Stimulated activated naive CD4-positive, alpha-beta T cell treated with Interleukin-2 at 50 U/mL for 16 hours (primary cell): ENCODE measurements around the gene PLPP4.

Experiments
- DNase-seq: peaks from one replicate; lab custom pipeline; 2025; lab: John Stamatoyannopoulos, UW

Gene PLPP4

DNA sequence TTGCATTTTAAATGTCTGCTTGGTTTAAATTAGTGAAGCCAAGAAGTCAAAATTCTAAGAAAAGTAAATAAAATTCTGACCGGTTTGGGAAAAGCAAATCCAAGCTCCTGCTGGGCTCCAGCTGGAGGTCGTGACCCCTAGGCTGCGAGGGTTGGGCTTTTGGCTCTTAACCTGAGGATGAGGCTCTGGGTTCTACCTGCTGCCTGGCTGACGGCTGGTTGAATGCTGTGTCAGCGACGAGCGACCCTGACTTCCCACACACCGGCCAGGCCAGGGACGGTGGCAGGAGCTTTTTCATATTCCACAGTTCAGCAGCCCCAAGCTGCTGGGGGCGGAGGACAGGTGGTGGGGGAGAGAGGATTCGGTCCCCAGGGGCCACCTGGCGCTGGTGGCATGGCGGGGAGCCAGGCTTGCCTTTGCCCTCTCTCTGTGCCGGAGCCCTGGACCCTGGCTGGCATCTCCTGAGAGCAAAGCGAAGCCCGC lies 843 bp upstream of the PLPP4 start:
- no peak for DNase-seq

GRCh38 chr10:120457431-120458172 lies 575 bp downstream of the PLPP4 start:
- no peak for DNase-seq

- no peak for DNase-seq
Observed at GRCh38 chr10:120458432-120458831, 1.4 kb downstream of the PLPP4 start.

DNA sequence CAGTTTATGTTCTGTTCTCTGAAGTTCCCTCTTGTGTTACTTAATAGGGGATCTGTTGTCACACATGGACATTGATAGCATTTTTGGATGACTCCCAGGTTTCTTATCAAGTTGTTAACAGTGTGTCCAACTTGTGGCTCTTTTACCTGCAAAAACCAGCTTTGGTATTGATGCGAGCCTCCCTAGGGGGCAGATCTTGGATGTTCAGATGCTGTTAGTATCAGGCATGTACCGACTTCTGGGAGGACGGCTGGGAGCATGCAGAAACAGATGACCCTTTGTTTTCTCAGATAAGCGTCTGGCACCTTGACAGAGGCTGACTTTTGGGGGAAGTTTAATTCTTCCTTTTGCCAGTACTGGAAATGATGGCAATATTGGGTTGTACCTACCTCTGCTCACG lies 2.2 kb downstream of the PLPP4 start:
- no peak for DNase-seq

DNA sequence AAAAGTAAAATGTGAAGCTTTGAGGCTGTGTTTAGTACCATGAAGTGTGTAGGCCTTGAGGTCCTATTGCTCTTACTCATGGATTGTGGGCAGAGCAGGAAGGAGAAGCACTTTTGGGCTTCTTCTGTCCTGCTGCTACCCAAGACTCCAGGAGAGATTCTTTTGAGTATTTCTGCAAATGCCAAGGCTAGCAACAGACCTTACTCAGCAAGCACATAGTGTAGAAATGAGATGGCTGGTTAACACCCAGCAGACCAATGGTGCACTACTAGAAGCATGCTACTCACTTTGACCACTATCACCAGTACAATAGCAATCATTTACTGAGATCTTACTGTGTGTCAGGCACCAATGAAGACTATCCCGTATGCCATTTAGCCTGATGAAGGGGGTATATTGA lies 3.2 kb downstream of the PLPP4 start:
- DNase-seq: no peak

GRCh38 chr10:120460776-120461175 lies 3.7 kb downstream of the PLPP4 start:
- no peak for DNase-seq

DNA sequence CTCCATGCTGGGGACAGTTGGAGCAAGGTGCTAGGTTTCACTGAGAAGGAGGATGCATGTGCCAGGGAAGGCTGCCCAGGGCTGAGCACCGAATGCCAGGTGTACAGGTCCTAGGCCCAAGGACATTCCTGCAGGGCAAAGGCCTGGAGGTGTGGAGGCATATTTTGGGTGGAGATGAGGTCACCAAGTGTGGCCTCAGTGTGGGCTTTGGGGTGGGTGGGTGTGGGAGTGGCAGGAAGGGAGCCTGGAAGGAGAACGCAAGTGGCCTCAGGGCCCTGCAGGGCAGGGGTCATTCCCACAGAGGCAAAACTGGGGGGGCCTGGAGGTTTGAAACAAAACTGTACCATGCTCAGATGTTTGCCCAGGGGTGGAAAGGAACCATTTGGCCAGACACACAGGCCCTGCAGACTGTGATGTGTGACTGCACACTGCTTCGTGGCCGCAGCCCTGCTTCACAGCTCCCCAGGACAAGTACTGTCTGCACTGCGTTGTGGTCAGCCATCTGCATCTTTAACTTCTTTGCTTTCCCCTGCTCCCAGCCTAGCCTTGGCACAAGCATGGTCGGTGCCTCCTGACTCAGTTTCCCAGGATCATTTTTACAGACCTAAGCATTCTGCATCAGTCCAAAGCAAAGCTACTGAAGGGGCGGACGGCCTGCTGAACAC lies 5.1 kb downstream of the PLPP4 start:
- no peak for DNase-seq

DNA sequence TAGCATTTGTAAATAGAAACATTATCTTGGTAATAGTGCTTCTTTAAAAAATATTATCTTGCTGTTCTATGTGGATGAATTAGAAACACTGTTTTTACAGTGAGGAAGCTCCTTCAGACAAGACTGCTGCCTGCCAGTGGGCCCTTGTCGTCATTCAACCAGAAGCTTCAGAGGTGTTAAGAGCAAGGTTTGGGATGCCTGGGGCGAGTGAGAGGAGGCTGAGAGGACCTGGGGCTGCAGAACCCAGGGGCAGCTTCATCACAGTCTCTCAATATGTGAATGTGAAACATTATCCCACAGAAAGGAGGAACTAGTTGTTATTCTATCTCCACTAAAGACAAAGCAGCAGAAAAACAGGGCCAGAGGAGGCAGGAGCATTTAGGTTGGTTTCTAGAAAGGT lies 8.1 kb downstream of the PLPP4 start:
- DNase-seq: no peak

DNA sequence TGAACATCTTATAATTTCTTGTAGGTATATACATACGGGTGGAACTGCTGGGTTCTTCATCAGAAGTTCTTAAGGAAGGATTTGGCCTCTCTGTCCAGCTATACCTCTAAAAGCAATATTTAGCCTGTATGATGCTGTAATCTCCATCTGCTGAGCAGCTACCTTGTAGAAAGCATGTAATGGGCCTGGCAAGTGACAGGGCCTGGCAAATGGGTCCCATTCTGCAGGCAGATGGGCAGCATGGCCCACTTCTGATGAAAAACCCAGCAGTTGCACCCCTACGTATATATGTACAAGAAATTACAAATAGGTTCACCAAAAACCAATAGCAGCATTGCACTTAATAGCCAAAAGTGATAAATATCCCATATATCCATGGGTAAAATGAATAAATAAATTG lies 9.0 kb downstream of the PLPP4 start:
- DNase-seq: no peak

DNA sequence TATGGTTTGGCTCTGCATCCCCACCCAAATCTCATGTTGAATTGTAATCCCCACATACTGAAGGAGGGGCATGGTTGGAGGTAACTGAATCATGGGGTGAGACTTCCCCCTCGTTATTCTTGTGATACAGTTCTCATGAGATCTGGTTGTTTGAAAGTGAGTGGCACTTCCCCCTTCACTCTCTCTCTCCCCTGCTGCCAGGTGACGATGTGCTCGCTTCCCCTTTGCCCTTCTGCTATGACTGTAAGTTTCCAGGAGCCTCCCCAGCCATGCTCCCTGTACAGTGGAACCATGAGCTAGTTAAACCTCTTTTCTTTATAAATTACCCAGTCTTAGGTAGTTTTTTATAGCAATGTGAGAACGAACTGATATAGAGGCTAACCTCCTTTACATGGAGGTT lies 16.6 kb downstream of the PLPP4 start:
- DNase-seq: no peak

GRCh38 chr10:120474956-120475355 lies 17.9 kb downstream of the PLPP4 start:
- DNase-seq: no peak

DNA sequence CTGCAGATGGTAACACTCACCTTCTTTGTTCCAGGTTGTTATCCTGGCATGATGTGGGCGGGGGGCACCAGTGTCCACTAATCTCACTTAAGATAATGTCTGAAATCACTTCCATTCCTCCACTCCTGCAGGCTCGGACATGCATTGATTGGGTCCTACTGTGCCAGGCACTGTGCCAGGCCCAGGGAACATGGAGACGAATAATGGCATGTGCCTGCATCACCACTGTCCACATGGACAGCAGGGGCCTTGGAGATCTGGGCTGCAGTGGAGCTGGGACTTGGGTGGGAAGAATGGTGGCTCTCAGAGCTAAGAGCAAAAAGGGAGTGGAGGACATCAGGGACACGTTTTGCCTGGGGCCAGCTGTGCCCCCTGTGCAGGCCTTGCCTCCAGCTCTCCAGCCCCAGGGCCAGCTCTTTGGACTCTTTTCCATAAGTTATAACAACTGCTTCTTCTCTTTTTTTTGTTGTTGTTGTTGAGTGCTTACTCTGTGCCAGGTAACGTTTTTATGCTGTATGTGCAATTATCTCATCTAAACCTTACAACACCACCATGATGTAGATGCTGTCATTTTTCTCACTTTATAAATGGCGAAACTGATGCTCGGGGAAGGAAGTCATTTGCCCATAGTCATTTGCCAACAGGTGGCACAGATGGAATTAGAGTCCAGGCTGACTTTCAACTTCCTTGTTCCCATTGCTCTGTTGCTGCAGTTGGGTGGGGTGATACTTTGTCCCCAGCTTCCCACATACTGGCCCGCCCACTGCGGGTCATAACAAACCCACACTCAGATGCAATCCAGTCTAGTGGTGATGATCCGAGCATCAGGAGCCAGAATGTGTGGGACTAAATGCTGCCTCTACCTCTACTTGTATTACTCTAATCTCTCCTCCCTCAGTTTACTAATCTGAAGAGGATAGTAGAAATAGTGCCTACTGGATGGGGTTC lies 19.1 kb downstream of the PLPP4 start:
- DNase-seq: no peak

DNA sequence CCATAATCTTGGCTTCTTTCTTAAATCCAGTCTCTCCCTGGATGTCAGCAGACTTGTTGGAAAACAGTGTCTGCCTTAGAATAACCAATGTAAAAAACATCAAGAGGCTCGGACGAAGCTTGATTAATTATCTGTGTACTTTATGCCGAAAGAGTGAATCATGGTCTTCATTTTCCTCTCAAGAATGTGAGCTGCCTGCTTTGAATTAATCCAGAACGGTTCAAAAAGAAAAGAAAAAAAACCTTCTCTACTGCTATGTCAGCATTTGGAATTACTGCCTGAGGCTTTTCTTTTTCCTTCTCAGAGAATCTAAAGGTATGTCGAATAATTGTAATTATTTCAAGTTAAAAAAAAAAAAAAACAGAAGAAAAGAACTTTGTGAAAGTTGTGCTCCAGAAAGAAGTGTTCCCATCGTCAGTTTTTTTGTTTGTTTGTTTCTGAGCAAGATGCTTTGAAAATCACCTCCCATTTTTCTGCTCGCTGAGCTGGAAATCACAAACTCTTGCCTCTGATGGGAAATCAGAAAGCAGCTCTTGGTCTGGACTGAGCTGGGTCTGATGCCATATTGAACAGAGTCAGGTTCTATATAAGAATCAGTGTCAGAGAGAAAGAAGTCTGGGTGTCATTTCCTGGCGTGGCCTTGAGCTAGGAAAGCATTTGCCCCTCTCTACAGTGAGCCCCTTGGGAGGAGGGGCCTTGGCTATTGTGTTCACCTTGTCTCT lies 20.2 kb downstream of the PLPP4 start:
- no peak for DNase-seq

DNA sequence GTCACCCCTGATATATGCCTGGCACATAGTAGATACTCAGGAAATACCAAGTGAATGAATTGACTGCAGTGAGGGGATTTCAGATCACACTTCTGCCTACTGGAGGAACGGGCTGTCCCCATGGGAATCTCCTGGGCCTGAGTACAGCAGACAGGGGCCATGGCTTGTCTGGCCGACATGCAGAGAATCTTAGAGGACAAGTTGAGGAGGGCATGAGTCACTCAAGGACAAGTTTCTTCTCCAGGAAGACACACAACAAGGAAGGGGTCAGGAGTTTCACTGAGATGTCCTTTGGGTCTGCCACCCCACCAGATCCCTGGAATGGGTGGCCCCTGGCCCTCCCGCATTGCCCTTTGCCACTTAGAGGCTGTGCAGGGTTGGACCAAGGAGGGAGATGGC lies 20.7 kb downstream of the PLPP4 start:
- DNase-seq: no peak

- no peak for DNase-seq
Observed at GRCh38 chr10:120478386-120478785, 21.4 kb downstream of the PLPP4 start.

DNA sequence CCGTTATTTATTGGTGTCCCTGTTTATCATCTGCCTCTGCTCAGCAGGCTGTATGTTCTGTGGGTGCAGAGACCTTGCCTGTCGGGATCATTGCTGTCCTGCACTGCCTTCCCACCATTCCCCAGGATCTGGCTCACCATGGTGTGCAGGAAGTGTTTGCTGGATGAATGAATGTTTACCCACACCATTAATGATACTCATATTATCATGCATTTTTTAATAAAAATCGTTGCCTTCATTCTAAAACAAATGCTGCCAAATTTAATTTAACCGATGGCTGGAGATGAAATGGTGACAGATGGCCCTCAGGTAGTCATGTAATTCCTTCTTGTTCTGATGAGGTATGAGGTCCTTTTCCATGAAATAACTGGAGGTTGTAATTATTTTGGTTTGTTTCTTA lies 22.5 kb downstream of the PLPP4 start:
- DNase-seq: no peak

DNA sequence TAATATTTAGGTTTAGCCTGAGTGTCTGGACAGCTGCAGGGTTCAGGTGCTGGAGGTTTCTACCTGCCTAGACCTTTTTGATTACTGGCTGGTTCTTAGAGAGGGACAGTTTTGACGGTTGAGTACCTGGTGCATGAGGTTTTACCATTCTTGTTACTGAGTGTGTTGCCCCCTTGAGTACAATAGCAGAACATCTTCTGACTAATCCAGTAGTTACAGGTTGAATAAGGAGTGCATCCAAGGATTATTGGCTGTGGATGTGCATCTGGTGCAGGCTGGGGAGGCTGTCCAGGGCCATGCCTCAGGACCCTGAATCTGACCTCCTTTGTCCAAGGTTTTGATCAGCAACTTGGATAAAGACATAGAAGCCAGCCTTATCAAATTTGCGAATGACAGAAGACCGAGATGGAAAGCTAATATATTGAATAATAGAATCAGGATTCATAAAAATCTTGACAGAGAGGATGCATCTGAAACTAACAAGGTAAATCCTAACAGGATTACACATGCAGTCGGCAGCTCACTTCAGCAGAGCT lies 23.1 kb downstream of the PLPP4 start:
- no peak for DNase-seq

- DNase-seq: no peak
Observed at GRCh38 chr10:120480848-120481247, 23.8 kb downstream of the PLPP4 start.

DNA sequence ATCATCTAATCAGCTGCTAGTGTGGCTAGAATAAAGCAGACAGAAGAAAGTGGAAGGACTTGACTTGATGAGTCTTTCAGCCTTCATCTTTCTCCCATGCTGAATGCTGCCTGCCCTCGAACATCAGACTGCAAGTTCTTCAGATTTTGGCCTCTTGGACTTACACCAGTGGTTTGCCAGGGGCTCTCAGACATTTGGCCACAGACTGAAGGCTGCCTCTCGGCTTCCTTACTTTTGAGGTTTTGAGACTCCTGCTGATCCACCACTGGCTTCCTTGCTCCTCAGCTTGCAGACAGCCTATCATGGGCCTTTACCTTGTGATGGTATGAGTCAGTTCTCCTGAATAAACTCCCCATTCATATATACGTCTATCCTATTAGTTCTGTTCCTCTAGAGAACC lies 26.0 kb downstream of the PLPP4 start:
- DNase-seq: no peak

- no peak for DNase-seq
Observed at GRCh38 chr10:120483651-120484301, 26.7 kb downstream of the PLPP4 start.

- DNase-seq: no peak
Observed at GRCh38 chr10:120485946-120486345, 28.9 kb downstream of the PLPP4 start.
